OCI-LY7 (cell line): ENCODE results near the gene CMTR2.

Experiments used
- EZH2phosphoT487 ChIP-seq: fragments of 200-600 bp; sonication (generic); IDR thresholded peaks from 2 replicates; pipeline ENCODE4 v1.6.1; 2018; ENCODE audit warnings: low read depth, borderline replicate concordance, mild to moderate bottlenecking, mixed run types, antibody characterized with exemption, low read length, moderate library complexity, mixed read lengths
- TF ChIP-seq, protein P1 (sequence below): fragments of 200-600 bp; sonication (generic); conservative IDR thresholded peaks from 2 replicates; pipeline ENCODE4 v1.5.1; 2014; ENCODE audit warnings: mild to moderate bottlenecking, antibody characterized with exemption, low read length, moderate library complexity, mixed read lengths

DNA sequence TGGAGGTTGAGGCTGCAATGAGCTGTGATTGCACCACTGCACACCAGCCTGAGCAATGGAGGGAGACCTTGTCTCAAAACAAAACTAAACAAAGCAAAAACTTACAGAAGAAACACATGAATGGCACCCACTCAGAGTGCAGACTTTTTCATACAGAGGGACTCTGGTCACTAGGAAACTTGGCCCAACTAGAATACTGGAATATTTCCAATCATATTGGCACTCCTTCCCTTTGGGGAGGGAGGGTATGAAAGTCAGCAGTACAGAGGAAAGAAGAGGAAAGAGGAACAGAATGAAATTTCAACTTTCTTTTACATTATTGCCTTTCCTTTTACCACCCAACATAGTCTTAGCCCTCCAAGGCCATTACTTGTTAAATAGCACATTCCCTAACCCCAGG lies 28.2 kb downstream of the CMTR2 start:
- TF ChIP-seq, protein P1, sequence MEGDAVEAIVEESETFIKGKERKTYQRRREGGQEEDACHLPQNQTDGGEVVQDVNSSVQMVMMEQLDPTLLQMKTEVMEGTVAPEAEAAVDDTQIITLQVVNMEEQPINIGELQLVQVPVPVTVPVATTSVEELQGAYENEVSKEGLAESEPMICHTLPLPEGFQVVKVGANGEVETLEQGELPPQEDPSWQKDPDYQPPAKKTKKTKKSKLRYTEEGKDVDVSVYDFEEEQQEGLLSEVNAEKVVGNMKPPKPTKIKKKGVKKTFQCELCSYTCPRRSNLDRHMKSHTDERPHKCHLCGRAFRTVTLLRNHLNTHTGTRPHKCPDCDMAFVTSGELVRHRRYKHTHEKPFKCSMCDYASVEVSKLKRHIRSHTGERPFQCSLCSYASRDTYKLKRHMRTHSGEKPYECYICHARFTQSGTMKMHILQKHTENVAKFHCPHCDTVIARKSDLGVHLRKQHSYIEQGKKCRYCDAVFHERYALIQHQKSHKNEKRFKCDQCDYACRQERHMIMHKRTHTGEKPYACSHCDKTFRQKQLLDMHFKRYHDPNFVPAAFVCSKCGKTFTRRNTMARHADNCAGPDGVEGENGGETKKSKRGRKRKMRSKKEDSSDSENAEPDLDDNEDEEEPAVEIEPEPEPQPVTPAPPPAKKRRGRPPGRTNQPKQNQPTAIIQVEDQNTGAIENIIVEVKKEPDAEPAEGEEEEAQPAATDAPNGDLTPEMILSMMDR: no peak
- no peak for TF ChIP-seq EZH2phosphoT487
